HepG2 (cell line): ENCODE measurements around the gene FAM43B. TPM values are rescaled to one million over a fixed set of nuclear protein-coding genes. Genes with fewer than 3 reads are reported as not detected.
A peak's percentile ranks its signal among the peaks of the same experiment; 100 is the strongest.

Source experiments
- AGO2 ChIP-seq: fragments of 200-400 bp; formaldehyde crosslinking; optimal IDR thresholded peaks from 2 replicates; pipeline ENCODE3; 2017; ENCODE audit warnings: mild to moderate bottlenecking, low read depth, low read length, moderate library complexity
- ATF5 ChIP-seq: sonication (generic); formaldehyde crosslinking; IDR thresholded peaks from 2 replicates; pipeline ENCODE4 v1.4.0; 2020; ENCODE audit warnings: mild to moderate bottlenecking, low read depth, missing genetic modification reagents
- BORCS8-MEF2B ChIP-seq: sonication (generic); formaldehyde crosslinking; IDR thresholded peaks from 2 replicates; pipeline ENCODE4 v1.8.0; 2022; ENCODE audit warnings: mild to moderate bottlenecking, missing genetic modification reagents
- EEA1 ChIP-seq: sonication (generic); formaldehyde crosslinking; IDR thresholded peaks from 2 replicates; pipeline ENCODE4 v1.5.1; 2020; ENCODE audit warnings: mild to moderate bottlenecking, missing genetic modification reagents, borderline replicate concordance
- FOXA3 ChIP-seq: IDR thresholded peaks from 2 replicates; pipeline ENCODE4 v1.6.1; 2016; ENCODE audit warnings: missing genetic modification reagents, missing compliant biosample characterization
- GATAD2A ChIP-seq: IDR thresholded peaks from 2 replicates; pipeline ENCODE4 v1.6.1; 2016
- HDAC2 ChIP-seq: sonication (generic); formaldehyde crosslinking; IDR thresholded peaks from 2 replicates; pipeline ENCODE4 v1.4.0; 2020; ENCODE audit warnings: missing genetic modification reagents
- LBX2 ChIP-seq: sonication (generic); formaldehyde crosslinking; IDR thresholded peaks from 2 replicates; pipeline ENCODE4 v1.5.0; 2020; ENCODE audit warnings: missing genetic modification reagents, mild to moderate bottlenecking, borderline replicate concordance
- MAFK ChIP-seq, 2 experiments: IDR thresholded peaks in 1 of 2; conservative IDR thresholded peaks in 1 of 2; 2 replicates each; pipeline ENCODE4 v1.6.1; 2011; ENCODE audit warnings: improper control_type of control experiment in 2 of 2, low read length in 2 of 2
- NFE2L2 ChIP-seq: fragments of 150-350 bp; IDR thresholded peaks from 2 replicates; pipeline ENCODE4 v1.6.1; 2014; ENCODE audit warnings: low read length
- RELA ChIP-seq: sonication (generic); formaldehyde crosslinking; IDR thresholded peaks from 2 replicates; pipeline ENCODE4 v1.4.0; 2020; ENCODE audit warnings: missing genetic modification reagents
- SIN3A ChIP-seq: IDR thresholded peaks from 2 replicates; pipeline ENCODE4 v1.6.1; 2011; ENCODE audit warnings: low read depth, mild to moderate bottlenecking, control low read depth, low read length, borderline replicate concordance
- SP1 ChIP-seq, 2 experiments: fragments of 450-650 bp in 1 of 2; sonication (generic) in 1 of 2; formaldehyde crosslinking in 1 of 2; IDR thresholded peaks; 2 replicates each; pipeline versions ENCODE4 v1.4.0 to v1.6.1; 2016 to 2020; ENCODE audit warnings: missing genetic modification reagents in 1 of 2
- TARDBP ChIP-seq: sonication (generic); formaldehyde crosslinking; IDR thresholded peaks from 2 replicates; pipeline ENCODE4 v1.8.0; 2022; ENCODE audit warnings: mild to moderate bottlenecking, missing genetic modification reagents
- TEAD3 ChIP-seq: optimal IDR thresholded peaks from 2 replicates; pipeline ENCODE3; 2016; ENCODE audit warnings: borderline replicate concordance
- ZBTB7B ChIP-seq: sonication (generic); formaldehyde crosslinking; IDR thresholded peaks from 2 replicates; pipeline ENCODE4 v1.4.0; 2020; ENCODE audit warnings: missing genetic modification reagents
- ZFYVE20 ChIP-seq: sonication (generic); formaldehyde crosslinking; IDR thresholded peaks from 2 replicates; pipeline ENCODE4 v1.8.0; 2023; ENCODE audit warnings: low read depth, mild to moderate bottlenecking, moderate library complexity, missing genetic modification reagents, borderline replicate concordance
- ZNF121 ChIP-seq: sonication (generic); formaldehyde crosslinking; IDR thresholded peaks from 2 replicates; pipeline ENCODE4 v1.5.0; 2020; ENCODE audit warnings: mild to moderate bottlenecking, missing genetic modification reagents
- ZNF761 ChIP-seq: sonication (generic); formaldehyde crosslinking; conservative IDR thresholded peaks from 2 replicates; pipeline ENCODE4 v1.4.0; 2020; ENCODE audit warnings: mild to moderate bottlenecking, missing genetic modification reagents
- polyA plus RNA-seq, 8 experiments: library from polyadenylated mRNA; depleted of rRNA in 3 of 8; stranded (reverse) in 7 of 8; unstranded in 1 of 8; fragments of >200 nt; fragmentation: Illumina TruSeq in 4 of 8; extraction: Trizol in 4 of 8; gene quantifications; 2 replicates each; pipeline versions ENCODE4 v1.2.1 to v1.2.3, GENCODE V29; 2011 to 2016; ENCODE audit warnings: low read depth in 4 of 8, missing spikeins in 1 of 8, mixed read lengths in 1 of 8; ENCODE audit not compliant: insufficient read depth in 1 of 8
- total RNA-seq, 5 experiments: library from RNA; depleted of rRNA; stranded (reverse); fragments of >200 nt; fragmentation: Illumina TruSeq; extraction: Trizol; gene quantifications; 2 replicates each; pipeline ENCODE4 v1.2.3, GENCODE V29; 2016; ENCODE audit warnings: low read depth in 1 of 5
- TF ChIP-seq, protein P1 (sequence below): sonication (generic); formaldehyde crosslinking; conservative IDR thresholded peaks from 2 replicates; pipeline ENCODE4 v1.4.0; 2020; ENCODE audit warnings: mild to moderate bottlenecking, missing genetic modification reagents, moderate library complexity
- TF ChIP-seq, protein P2 (sequence below): sonication (generic); formaldehyde crosslinking; IDR thresholded peaks from 2 replicates; pipeline ENCODE4 v1.5.0; 2020; ENCODE audit warnings: missing genetic modification reagents, mild to moderate bottlenecking, borderline replicate concordance

Gene FAM43B
- total and polyA plus RNA-seq, 2 of the 13 experiments (the other 11 are each of a cell fraction or from before 2014, with no cell fraction given) = 0.63 to 3.7 TPM

- TF ChIP-seq, protein P1, sequence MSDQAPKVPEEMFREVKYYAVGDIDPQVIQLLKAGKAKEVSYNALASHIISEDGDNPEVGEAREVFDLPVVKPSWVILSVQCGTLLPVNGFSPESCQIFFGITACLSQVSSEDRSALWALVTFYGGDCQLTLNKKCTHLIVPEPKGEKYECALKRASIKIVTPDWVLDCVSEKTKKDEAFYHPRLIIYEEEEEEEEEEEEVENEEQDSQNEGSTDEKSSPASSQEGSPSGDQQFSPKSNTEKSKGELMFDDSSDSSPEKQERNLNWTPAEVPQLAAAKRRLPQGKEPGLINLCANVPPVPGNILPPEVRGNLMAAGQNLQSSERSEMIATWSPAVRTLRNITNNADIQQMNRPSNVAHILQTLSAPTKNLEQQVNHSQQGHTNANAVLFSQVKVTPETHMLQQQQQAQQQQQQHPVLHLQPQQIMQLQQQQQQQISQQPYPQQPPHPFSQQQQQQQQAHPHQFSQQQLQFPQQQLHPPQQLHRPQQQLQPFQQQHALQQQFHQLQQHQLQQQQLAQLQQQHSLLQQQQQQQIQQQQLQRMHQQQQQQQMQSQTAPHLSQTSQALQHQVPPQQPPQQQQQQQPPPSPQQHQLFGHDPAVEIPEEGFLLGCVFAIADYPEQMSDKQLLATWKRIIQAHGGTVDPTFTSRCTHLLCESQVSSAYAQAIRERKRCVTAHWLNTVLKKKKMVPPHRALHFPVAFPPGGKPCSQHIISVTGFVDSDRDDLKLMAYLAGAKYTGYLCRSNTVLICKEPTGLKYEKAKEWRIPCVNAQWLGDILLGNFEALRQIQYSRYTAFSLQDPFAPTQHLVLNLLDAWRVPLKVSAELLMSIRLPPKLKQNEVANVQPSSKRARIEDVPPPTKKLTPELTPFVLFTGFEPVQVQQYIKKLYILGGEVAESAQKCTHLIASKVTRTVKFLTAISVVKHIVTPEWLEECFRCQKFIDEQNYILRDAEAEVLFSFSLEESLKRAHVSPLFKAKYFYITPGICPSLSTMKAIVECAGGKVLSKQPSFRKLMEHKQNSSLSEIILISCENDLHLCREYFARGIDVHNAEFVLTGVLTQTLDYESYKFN = no peak
- TF ChIP-seq RELA (no peak), ZFYVE20 (CRISPR knock-in tag) (no peak), FOXA3 (CRISPR knock-in tag) (peak; percentile 38; the same call in 1 of the 2 replicates), MAFK (conservative IDR thresholded peaks at IDR 0.05 in 1 of 2, IDR thresholded peaks at IDR 0.05 in 1 of 2; ENCODE audit: low read length in 2 of 2) (no peak), HDAC2 (CRISPR knock-in tag) (peak; percentile 62; the same call in 1 of the 2 replicates), ATF5 (CRISPR knock-in tag) (no peak), ZNF121 (no peak), AGO2 (no peak), NFE2L2 (no peak), TARDBP (CRISPR knock-in tag) (peak; percentile 24; the same call in 1 of the 2 replicates), ZBTB7B (CRISPR knock-in tag) (0 out of 2 replicates have a peak, but pooled peaks have one; percentile 27), EEA1 (no peak), ZNF761 (no peak), TEAD3 (CRISPR knock-in tag) (peak; percentile 86), LBX2 (CRISPR knock-in tag) (no peak), BORCS8-MEF2B (CRISPR knock-in tag) (0 out of 2 replicates have a peak, but pooled peaks have one; percentile 35), GATAD2A (CRISPR knock-in tag) (0 out of 2 replicates have a peak, but pooled peaks have one; percentile 39), SIN3A (no peak), SP1 (IDR thresholded peaks at IDR 0.05) (no peak), SP1 (CRISPR knock-in tag; IDR thresholded peaks at IDR 0.05) (no peak)
- TF ChIP-seq, protein P2, sequence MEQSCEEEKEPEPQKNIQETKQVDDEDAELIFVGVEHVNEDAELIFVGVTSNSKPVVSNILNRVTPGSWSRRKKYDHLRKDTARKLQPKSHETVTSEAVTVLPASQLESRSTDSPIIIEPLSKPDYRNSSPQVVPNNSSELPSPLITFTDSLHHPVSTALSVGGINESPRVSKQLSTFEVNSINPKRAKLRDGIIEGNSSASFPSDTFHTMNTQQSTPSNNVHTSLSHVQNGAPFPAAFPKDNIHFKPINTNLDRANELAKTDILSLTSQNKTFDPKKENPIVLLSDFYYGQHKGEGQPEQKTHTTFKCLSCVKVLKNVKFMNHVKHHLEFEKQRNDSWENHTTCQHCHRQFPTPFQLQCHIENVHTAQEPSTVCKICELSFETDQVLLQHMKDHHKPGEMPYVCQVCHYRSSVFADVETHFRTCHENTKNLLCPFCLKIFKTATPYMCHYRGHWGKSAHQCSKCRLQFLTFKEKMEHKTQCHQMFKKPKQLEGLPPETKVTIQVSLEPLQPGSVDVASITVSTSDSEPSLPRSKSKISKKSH = no peak
These were observed 22.5 kb downstream of the FAM43B start (continued) for GRCh38 chr1:20574686-20575540.
